Fibroblast of skin of right quadriceps (primary cell): ENCODE measurements around the gene FMNL2.

ENCODE experiments used
- DNase-seq: peaks from one replicate; pipeline ENCODE4 v3.0.0-alpha.2; 2013

Gene FMNL2

GRCh38 chr2:152406119-152406835, 71.3 kb downstream of the FMNL2 start:
- DNase-seq: no peak

- DNase-seq: no peak
Observed at GRCh38 chr2:152406836-152407161, 71.8 kb downstream of the FMNL2 start.

DNA sequence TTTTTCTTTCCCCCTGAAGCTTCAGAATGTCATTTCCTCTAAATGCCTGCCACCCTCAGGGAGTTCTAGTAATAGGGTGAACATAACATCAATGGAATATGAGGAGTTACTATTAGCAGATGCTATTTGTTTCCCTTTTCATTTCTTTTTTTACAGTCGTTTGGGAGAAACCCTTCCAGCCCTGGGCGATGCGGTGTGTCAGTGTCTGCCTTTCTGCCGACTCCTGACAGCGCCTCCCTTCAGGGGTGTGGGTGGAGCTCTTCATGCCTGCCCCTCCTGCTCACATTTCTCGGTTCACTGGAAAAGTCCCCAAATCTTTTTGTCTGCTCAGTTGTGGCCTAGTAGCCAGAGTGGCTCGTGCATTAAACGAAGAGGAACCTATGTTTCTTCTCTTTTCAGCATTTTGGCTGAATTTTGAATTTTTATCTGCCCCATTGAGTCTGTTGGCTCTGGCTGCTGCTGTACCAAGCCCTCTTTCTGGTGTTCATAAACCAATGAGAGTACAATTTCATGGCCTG, 72.3 kb downstream of the FMNL2 start:
- peak; percentile 32 for DNase-seq

DNA sequence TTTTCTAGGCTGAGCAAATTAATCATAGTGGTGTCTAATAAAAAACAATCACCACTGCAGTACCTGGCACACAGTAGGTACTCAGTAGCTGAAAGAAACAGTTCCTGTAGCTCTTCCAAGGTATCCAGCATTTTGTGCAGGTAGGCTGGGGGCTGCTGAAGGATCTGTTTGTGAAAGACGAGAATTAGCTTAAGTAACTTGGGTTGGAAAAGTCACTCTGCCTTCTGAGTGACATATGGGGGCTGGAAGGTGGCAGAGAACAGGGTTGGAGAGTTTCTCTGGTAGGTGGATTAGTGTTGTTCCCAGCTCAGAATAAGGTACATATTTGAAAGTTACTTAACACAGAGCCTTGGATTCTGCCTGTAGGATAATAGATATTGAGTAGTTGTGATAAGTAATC, 72.8 kb downstream of the FMNL2 start:
- no peak for DNase-seq

- no peak for DNase-seq
Observed at GRCh38 chr2:152408254-152408653, 73.3 kb downstream of the FMNL2 start.

- no peak for DNase-seq
Observed at GRCh38 chr2:152409386-152410164, 74.6 kb downstream of the FMNL2 start.

DNA sequence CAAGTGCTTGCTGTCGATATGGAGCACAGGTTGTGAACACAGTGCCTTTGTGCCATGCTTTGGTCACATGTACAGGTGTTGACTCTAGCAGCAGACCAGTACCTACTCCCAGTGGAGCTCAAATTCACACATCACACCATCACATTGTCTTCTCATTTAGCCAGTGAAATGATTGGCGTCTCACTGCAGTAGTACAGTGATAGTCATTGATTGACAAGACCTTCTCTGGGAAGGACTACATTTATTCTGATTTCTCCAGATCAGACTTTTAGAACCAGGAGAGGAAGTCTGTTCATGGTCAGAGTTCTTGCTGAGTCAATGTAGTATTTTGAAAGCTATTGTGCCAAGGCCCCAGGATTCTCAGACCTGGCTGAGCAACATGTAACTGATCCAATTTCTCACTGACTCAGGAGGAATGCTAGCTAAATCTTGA, 75.2 kb downstream of the FMNL2 start:
- peak; percentile 29 for DNase-seq

DNA sequence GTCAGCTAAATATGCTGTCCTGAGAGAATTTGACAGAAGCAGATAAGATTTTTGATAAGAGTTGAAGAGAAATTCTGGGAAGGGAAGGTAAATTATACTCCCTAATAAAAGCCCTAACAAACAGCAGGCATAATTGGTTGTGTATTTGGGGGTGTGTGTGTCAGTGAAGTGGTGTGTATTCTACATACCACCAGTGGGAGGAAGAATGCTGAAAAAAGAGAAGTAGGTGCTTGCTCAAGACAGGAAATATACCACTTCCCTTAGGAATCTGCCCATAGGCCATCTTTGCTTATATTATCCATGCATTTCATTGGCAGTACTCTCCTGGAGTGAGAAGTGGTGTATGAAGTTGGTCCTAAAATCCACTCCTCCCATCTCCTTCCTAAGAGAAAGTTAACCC, 76.2 kb downstream of the FMNL2 start:
- DNase-seq: no peak

GRCh38 chr2:152413228-152414030, 78.5 kb downstream of the FMNL2 start:
- no peak for DNase-seq

DNA sequence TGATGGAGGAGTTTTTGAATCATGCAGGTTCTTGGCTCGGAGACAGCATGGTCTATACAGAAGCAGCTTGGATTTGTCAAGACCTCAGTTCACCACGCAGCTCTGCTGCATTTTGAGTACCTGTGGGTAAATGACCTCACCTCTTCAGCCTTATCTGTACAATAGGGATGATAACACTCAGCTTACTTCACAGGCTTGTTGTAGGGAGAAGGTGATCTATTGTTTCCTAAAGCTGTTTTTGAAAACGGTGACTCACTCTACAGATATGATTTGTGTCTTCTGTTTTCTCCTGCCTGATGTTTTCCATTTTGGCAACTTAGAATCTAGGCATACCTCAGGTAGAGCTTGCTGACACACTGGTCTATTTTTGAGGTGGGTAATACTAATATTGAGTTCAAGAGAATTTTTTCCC, 80.3 kb downstream of the FMNL2 start:
- DNase-seq: peak; percentile 47

- no peak for DNase-seq
Observed at GRCh38 chr2:152415796-152416195, 80.8 kb downstream of the FMNL2 start.

- peak; percentile 70 for DNase-seq
Observed at GRCh38 chr2:152418688-152419087, 83.7 kb downstream of the FMNL2 start.

DNA sequence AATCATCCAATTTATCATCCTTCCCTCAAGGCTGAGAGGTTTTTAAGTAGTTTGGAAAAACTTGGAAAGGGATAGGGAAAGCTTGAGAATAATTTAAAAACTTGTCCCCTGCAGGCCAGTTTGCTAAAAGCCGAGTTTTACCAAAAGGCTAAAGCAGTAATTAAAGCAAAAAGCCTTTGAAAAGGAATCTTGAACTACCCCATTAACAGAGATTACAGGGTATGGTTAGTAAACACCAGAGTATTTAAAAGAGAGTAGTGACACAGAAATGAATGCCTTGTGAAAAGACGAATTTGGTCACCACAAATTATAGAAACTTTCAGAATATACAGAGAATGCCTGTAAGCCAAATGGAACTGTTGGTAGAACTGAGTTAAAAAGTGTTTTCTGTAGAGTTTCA, 85.0 kb downstream of the FMNL2 start:
- DNase-seq: no peak

DNA sequence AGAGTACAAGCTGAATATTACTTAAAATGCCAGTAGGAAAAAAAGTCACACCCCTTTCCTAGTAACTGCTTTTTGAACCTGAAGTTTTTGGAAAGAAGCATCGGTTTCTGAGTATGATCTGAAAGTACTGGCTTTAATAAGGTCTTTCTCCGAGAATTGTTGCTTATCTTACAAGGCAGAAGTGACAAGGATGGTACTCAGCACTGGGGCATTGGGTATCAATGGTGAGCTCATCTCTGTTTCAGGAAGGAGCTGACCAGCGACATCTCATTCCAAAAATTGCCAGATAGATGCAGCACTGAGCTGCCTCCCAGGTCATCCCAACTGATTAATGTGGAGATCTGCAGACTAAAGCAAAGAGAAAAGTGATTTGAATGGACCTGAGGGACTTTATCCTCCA, 85.4 kb downstream of the FMNL2 start:
- no peak for DNase-seq

DNA sequence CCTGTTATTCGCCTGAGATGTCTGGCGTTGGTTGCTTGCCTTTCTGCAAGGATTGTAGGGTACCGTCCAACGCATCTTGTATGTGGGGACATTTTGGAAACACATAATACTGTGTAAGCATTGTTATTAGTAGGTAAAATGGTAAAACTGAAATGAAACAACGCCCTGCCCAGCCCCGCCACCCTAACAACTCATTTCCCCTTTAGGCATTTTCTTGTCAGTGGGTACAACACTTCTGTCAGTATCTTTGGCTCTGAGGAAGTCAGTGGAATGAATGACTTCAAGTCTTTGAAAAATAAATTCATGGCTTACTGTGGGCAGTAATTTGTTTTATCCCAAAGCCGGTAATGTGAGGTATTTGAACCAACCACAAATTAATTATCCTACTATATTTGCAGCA, 86.0 kb downstream of the FMNL2 start:
- no peak for DNase-seq

- peak; percentile 99 for DNase-seq
Observed at GRCh38 chr2:152421521-152422370, 86.8 kb downstream of the FMNL2 start.

DNA sequence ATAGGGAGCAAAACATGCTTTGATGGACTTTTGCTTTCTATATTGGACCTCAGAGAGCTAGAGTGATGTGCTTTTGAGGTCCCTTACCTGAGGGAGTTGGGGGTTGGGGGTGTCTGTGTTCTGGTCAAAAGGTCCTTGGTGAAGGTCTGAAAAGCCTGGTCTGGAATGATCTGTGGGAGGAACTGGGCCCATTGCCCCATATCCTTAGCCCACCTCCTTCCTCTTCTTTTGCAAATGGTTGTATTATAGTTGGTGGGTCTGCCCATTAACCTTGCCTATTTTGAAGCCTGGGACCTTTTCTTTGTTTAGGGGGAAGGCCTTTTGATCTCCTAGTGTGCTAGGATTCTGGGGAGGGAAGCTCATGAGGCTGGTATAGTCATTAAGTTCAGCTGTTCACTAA, 88.7 kb downstream of the FMNL2 start:
- DNase-seq: no peak

GRCh38 chr2:152425765-152426727, 91.1 kb downstream of the FMNL2 start:
- DNase-seq: peak; percentile 48

GRCh38 chr2:152426801-152427200, 91.8 kb downstream of the FMNL2 start:
- no peak for DNase-seq

- no peak for DNase-seq
Observed at GRCh38 chr2:152427902-152428301, 92.9 kb downstream of the FMNL2 start.
